Hepatocyte (in vitro differentiated cells): Measurements from ENCODE around the gene CTPS2.

Experiments
- EZH2 ChIP-seq: fragments of 200-600 bp; sonication (generic); IDR thresholded peaks from 2 replicates; pipeline ENCODE4 v1.6.1; 2016; ENCODE audit warnings: antibody characterized with exemption, mild to moderate bottlenecking, borderline replicate concordance
- EZH2phosphoT487 ChIP-seq: fragments of 200-600 bp; sonication (generic); IDR thresholded peaks from one replicate; pipeline ENCODE4 v1.6.1; 2018; ENCODE audit warnings: antibody characterized with exemption, mild to moderate bottlenecking, low read depth, moderate library complexity; ENCODE audit not compliant: unreplicated experiment, severe bottlenecking
- TF ChIP-seq, protein P1 (sequence below): fragments of 200-600 bp; sonication (generic); IDR thresholded peaks from 2 replicates; pipeline ENCODE4 v1.5.1; 2016; ENCODE audit warnings: antibody characterized with exemption, mild to moderate bottlenecking; ENCODE audit not compliant: poor library complexity

DNA sequence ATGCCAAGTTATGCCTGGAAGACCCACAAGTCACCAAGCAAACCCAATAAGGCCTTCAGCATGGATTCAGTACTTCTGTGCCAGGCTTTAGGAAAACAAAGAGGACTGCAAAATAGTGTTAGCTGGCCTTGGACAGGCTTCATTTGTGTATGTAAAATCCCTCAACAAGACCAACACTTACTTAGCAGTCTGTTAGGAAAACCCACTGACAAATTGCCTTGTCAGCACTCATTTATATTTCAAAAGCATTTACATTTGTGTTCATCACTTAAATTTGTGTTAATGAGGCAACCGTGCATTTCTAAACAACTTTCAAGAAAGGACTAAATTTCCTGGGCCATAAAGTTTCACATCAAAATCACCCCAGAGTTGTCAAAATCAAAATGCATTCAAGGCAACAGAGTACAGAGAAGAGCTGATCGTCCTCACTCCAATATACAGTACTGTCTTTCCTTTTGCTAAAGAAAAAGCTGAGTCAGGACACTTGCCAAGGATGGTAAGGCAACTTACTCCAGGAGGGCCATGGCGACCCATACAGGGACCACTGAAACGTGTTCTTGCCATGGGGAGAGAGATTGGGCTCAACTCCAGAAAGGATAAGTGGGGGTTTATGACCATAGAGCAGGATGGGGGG is 61.0 kb downstream of the CTPS2 start:
- TF ChIP-seq, protein P1, sequence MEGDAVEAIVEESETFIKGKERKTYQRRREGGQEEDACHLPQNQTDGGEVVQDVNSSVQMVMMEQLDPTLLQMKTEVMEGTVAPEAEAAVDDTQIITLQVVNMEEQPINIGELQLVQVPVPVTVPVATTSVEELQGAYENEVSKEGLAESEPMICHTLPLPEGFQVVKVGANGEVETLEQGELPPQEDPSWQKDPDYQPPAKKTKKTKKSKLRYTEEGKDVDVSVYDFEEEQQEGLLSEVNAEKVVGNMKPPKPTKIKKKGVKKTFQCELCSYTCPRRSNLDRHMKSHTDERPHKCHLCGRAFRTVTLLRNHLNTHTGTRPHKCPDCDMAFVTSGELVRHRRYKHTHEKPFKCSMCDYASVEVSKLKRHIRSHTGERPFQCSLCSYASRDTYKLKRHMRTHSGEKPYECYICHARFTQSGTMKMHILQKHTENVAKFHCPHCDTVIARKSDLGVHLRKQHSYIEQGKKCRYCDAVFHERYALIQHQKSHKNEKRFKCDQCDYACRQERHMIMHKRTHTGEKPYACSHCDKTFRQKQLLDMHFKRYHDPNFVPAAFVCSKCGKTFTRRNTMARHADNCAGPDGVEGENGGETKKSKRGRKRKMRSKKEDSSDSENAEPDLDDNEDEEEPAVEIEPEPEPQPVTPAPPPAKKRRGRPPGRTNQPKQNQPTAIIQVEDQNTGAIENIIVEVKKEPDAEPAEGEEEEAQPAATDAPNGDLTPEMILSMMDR = no peak
- no peak for TF ChIP-seq EZH2phosphoT487
- no peak for TF ChIP-seq EZH2
